Endometrium (tissue), 2 donors: ENCODE measurements around the gene PRDM16.

ENCODE experiments used
- FAIRE-seq: peaks from 2 replicates; lab custom pipeline; 2012; peaks lifted over from hg19 to GRCh38; lab: Jason Lieb, UNC
- donor health status: control.
- donor health status: control.

The PRDM16 gene

GRCh38 chr1:3433596-3434320, 364.8 kb downstream of the PRDM16 start:
- FAIRE-seq, result no peak

- no peak for FAIRE-seq
Observed at GRCh38 chr1:3434406-3435110, 365.6 kb downstream of the PRDM16 start.

GRCh38 chr1:3435666-3436065, 366.7 kb downstream of the PRDM16 start:
- FAIRE-seq, result no peak

GRCh38 chr1:3436451-3436850, 367.4 kb downstream of the PRDM16 start:
- no peak for FAIRE-seq

GRCh38 chr1:3436901-3437300, 367.9 kb downstream of the PRDM16 start:
- FAIRE-seq, result no peak

GRCh38 chr1:3438661-3439180, 369.7 kb downstream of the PRDM16 start:
- FAIRE-seq, result no peak

GRCh38 chr1:3439346-3440299, 370.6 kb downstream of the PRDM16 start:
- no peak for FAIRE-seq

- no peak for FAIRE-seq
Observed at GRCh38 chr1:3440300-3440681, 371.3 kb downstream of the PRDM16 start.

- no peak for FAIRE-seq
Observed at GRCh38 chr1:3440711-3441409, 371.9 kb downstream of the PRDM16 start.

- FAIRE-seq, result no peak
Observed at GRCh38 chr1:3441410-3441847, 372.4 kb downstream of the PRDM16 start.

GRCh38 chr1:3441880-3442279, 372.9 kb downstream of the PRDM16 start:
- FAIRE-seq, result no peak

- FAIRE-seq, result no peak
Observed at GRCh38 chr1:3442331-3442730, 373.3 kb downstream of the PRDM16 start.

- no peak for FAIRE-seq
Observed at GRCh38 chr1:3442901-3443300, 373.9 kb downstream of the PRDM16 start.

GRCh38 chr1:3443807-3444206, 374.8 kb downstream of the PRDM16 start:
- FAIRE-seq, result no peak

GRCh38 chr1:3444298-3444697, 375.3 kb downstream of the PRDM16 start:
- no peak for FAIRE-seq

- no peak for FAIRE-seq
Observed at GRCh38 chr1:3444736-3445135, 375.7 kb downstream of the PRDM16 start.

- no peak for FAIRE-seq
Observed at GRCh38 chr1:3450202-3450863, 381.3 kb downstream of the PRDM16 start.

- no peak for FAIRE-seq
Observed at GRCh38 chr1:3450983-3451382, 382.0 kb downstream of the PRDM16 start.

- no peak for FAIRE-seq
Observed at GRCh38 chr1:3451994-3452865, 383.2 kb downstream of the PRDM16 start.

GRCh38 chr1:3452866-3453175, 383.8 kb downstream of the PRDM16 start:
- no peak for FAIRE-seq
